Measurements from ENCODE around the gene ROCK2. TPM values are rescaled to one million over a fixed set of nuclear protein-coding genes. Genes with fewer than 3 reads are reported as not detected.

The ROCK2 gene
- total RNA-seq, 1 donor from 2014 or later: 41.7 TPM

DNA sequence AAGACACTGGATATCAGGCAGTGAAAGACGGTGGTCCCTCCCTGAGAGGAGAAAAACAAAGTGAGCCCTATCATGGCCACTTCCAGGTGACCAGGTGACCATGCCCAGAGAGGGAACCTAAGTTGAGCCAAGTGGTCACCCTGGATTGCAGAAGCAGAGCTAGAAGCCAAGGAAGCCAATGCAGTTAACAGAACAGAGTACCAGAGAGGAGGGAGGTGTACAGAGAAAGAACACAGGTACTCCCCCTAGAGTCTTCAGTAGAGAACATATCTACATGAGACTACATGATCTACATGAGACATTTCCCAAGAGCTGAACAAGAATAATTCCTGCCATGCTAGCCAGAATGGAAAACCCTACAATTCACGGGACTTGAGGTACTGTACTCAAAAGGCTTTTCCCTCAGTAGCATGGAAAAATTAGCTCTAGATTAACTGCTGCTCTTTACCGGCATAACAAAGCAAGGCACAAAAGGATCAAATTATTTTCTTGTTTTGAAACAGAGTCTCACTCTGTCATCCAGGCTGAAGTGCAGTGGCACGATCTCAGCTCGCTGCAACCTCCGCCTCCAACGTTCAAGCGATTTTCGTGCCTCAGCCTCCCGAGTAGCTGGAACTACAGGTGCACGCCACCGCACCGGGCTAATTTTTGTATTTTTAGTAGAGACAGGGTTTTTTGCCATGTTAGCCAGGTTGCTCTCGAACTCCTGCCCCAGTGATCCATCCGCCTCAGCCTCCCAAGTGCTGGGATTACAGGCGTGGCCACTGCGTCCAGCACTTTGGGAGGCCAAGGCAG lies 23.5 kb downstream of the ROCK2 start:
- H3K27ac Mint-ChIP-seq: no peak overlapping the region
- peaks cover 3% of the 10 kb centered on the region for H3K36me3 Mint-ChIP-seq
- no peaks in the 10 kb centered on the region for H3K9me3 Mint-ChIP-seq
- no peaks in the 10 kb centered on the region for H3K27me3 Mint-ChIP-seq
- H3K4me1 Mint-ChIP-seq (ENCODE audit: unreplicated experiment): peaks cover 10% of the 10 kb centered on the region
- TF ChIP-seq, protein P1, sequence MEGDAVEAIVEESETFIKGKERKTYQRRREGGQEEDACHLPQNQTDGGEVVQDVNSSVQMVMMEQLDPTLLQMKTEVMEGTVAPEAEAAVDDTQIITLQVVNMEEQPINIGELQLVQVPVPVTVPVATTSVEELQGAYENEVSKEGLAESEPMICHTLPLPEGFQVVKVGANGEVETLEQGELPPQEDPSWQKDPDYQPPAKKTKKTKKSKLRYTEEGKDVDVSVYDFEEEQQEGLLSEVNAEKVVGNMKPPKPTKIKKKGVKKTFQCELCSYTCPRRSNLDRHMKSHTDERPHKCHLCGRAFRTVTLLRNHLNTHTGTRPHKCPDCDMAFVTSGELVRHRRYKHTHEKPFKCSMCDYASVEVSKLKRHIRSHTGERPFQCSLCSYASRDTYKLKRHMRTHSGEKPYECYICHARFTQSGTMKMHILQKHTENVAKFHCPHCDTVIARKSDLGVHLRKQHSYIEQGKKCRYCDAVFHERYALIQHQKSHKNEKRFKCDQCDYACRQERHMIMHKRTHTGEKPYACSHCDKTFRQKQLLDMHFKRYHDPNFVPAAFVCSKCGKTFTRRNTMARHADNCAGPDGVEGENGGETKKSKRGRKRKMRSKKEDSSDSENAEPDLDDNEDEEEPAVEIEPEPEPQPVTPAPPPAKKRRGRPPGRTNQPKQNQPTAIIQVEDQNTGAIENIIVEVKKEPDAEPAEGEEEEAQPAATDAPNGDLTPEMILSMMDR (conservative IDR thresholded peaks at IDR 0.05): no peak
- no peak for DNase-seq (ENCODE audit: extremely low spot score, unreplicated experiment)
- no peak overlapping the region for H3K4me3 Mint-ChIP-seq

DNA sequence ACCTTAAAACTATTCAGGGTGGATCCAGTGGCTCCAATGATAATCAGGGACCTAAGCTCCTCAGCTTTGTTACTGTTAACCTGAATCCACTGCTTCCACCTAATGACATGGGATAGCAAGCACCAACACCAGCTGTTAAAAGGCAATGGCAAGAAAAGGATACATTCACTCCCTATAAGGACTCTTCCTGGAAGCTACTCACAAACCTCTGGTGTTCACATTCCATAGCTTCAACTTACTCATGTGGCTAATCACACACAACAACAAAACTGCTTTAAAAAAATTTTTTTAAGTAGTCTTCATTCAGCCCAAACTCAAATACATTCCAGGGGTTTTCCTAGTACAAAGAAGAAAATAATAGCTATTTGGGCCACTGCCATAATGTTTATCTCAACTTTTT lies 24.5 kb downstream of the ROCK2 start:
- H3K9me3 Mint-ChIP-seq: no peaks in the 10 kb centered on the region
- H3K27me3 Mint-ChIP-seq: no peaks in the 10 kb centered on the region
- H3K27ac Mint-ChIP-seq: no peak overlapping the region
- TF ChIP-seq, protein P1 (conservative IDR thresholded peaks at IDR 0.05): no peak
- DNase-seq (ENCODE audit: extremely low spot score, unreplicated experiment): no peak
- H3K4me3 Mint-ChIP-seq: no peak overlapping the region
- peaks cover 3% of the 10 kb centered on the region for H3K36me3 Mint-ChIP-seq
- peaks cover 10% of the 10 kb centered on the region for H3K4me1 Mint-ChIP-seq (ENCODE audit: unreplicated experiment)

DNA sequence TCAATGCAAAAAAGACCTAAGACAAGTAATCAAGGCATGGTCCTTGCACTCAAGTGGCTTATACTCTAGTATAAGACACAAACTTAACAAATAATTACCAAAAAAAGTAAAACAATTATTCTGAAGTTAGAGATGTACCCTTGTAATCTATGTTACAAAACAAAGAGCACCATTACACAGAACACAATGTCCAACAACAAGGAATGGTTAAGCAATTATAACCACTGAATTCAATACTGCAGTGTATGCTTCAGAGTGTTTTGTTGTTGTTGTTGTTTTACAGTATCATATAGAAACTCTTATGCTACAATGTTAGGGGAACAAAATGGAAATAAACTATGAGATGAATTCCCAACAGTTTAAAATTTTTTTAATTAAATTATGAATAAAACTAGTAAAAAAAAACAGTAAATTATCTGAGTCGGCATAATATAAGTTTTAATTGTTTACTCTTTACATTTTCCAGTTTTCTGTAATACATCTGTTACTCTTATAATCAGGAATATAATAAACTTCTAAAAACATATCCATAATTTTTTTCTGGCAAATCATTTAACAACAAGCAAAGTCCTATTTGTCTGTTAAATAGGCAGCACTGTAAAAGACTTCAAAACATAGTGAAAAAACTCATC lies 29.2 kb downstream of the ROCK2 start:
- TF ChIP-seq, protein P1 (conservative IDR thresholded peaks at IDR 0.05): no peak
- no peaks in the 10 kb centered on the region for H3K27me3 Mint-ChIP-seq
- H3K9me3 Mint-ChIP-seq: no peaks in the 10 kb centered on the region
- H3K4me3 Mint-ChIP-seq: no peak overlapping the region
- no peak for DNase-seq (ENCODE audit: extremely low spot score, unreplicated experiment)
- H3K36me3 Mint-ChIP-seq: peaks cover 3% of the 10 kb centered on the region
- no peak overlapping the region for H3K27ac Mint-ChIP-seq
- peaks cover 17% of the 10 kb centered on the region for H3K4me1 Mint-ChIP-seq (ENCODE audit: unreplicated experiment)

DNA sequence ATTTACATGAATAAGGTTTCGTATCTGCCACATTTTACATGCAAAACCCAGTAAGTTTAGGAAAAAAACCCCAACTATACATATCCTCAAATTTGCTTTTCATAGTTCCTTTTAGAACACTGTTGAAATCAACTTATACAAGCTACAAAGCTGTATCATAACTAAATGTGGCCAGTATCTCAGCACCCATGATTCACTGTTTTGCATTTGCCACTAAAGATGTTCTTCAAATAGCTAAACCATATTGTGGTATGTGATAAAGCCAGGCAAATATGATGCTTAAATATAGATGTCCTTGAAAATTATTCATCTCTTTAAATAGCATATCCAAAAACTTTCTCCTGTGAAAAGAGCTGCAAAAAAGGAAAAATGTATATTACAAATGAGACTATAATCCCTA lies 29.9 kb downstream of the ROCK2 start:
- H3K4me1 Mint-ChIP-seq (ENCODE audit: unreplicated experiment): peaks cover 17% of the 10 kb centered on the region
- H3K27ac Mint-ChIP-seq: no peak overlapping the region
- TF ChIP-seq, protein P1 (conservative IDR thresholded peaks at IDR 0.05): no peak
- H3K4me3 Mint-ChIP-seq: no peak overlapping the region
- peaks cover 3% of the 10 kb centered on the region for H3K36me3 Mint-ChIP-seq
- H3K27me3 Mint-ChIP-seq: no peaks in the 10 kb centered on the region
- H3K9me3 Mint-ChIP-seq: no peaks in the 10 kb centered on the region
- DNase-seq (ENCODE audit: extremely low spot score, unreplicated experiment): no peak

DNA sequence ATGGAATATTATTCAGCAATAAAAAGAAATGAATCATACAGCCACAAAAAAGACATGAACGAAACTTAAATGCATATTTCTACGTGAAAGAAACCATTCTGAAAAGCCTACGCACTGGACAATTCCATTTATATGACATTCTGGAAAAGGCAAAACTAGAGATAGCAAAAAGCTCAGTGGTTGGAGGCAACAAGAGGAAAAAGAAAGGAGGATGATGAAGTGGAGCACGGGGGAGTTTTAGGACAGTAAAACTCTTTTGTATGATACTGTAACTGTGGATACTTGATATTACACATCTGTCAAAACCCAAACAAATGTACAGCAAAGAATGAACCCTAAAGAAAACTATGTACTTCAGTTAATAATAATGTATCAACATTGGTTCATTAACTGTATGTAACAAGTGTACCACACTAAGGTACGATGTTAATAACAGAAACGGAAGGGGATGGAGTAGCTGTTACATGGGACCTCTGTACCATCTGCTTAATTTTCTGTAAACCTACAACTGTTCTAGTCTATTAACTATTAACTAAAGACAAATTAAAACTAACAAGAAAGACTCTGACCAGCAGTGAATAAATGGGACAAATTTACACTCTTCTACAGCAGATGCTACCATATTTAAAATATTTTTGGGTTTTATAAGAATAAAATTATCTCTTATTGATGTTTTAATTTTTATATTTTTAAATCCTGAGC lies 31.5 kb downstream of the ROCK2 start:
- H3K36me3 Mint-ChIP-seq: no peaks in the 10 kb centered on the region
- H3K4me1 Mint-ChIP-seq (ENCODE audit: unreplicated experiment): peaks cover 17% of the 10 kb centered on the region
- H3K27ac Mint-ChIP-seq: no peak overlapping the region
- H3K9me3 Mint-ChIP-seq: no peaks in the 10 kb centered on the region
- H3K27me3 Mint-ChIP-seq: no peaks in the 10 kb centered on the region
- H3K4me3 Mint-ChIP-seq: no peak overlapping the region
- TF ChIP-seq, protein P1 (conservative IDR thresholded peaks at IDR 0.05): no peak
- no peak for DNase-seq (ENCODE audit: extremely low spot score, unreplicated experiment)

Data from type B pancreatic cell (in vitro differentiated cells).